GM10248 (cell line): Measurements from ENCODE around the gene ZYX.
"Not testable (repeated sequence)": the region's sequence is repeated elsewhere in the genome, so short reads cannot be mapped to it uniquely, and the experiment has no call there.

Experiments used
- CTCF ChIA-PET: fragments of 300-600 bp; sonication (Branson Sonifier 250); formaldehyde crosslinking; extraction: SDS; loops from one replicate; lab custom pipeline; 2021; ENCODE audit warnings: antibody characterized with exemption; lab: Yijun Ruan, JAX
- POLR2A ChIA-PET: fragments of 350-650 bp; sonication (Branson Sonifier 250); formaldehyde crosslinking; extraction: SDS; loops from one replicate; lab custom pipeline; 2020; ENCODE audit warnings: antibody characterized with exemption; lab: Yijun Ruan, JAX
- DNase-seq: peaks from one replicate; pipeline ENCODE4 v3.0.0; 2012; ENCODE audit errors: extremely low spot score
- CTCF ChIP-seq: IDR thresholded peaks from 2 replicates; pipeline ENCODE4 v1.5.1; 2012; ENCODE audit warnings: mild to moderate bottlenecking, low read depth; ENCODE audit errors: extremely low read depth, missing control alignments, control extremely low read depth

The ZYX gene

DNA sequence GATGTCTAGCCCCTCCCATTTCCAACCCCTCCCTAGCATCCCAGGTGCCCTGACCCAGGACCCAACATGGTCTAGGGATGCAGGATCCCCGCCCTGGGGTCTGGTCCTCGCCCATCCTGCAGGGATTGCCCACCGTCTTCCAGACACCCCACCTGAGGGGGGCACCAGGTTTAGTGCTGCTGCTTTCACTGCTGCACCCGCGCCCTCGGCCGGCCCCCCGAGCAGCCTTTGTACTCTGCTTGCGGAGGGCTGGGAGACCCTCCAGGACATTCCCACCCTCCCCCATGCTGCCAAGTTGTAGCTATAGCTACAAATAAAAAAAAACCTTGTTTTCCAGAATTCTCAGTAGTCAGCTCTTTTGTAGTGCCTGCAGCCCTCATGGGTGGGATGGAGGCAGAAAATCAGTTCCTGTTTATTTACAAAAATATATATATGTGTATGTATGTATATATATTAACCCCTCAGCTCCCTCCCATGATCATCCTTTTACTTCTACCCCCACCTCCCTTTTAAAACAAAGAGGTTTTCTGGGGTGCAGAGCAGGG lies 9.7 kb downstream of the ZYX start:
- CTCF ChIA-PET = interaction anchor here (0.6 to 1.5 kb wide), 3 partner anchors 10 to 150 kb away, joined by 3 to 4 read pairs (median 3); no protein-coding TSS in a partner anchor
- POLR2A ChIA-PET = no interaction called here
- no peak for TF ChIP-seq CTCF
- DNase-seq = no peak

GRCh38 chr7:143391462-143392404 lies 10.6 kb downstream of the ZYX start:
- ChIA-PET CTCF (interaction anchor here (1.0 to 2.4 kb wide), 3 partner anchors 11 to 151 kb away, joined by 3 to 7 read pairs (median 6); no protein-coding TSS in a partner anchor), POLR2A (no interaction called here)
- TF ChIP-seq CTCF = no peak
- no peak for DNase-seq

- ChIA-PET CTCF (interaction anchor here (1.3 to 2.4 kb wide), 3 partner anchors 12 to 152 kb away, joined by 3 to 7 read pairs (median 6); no protein-coding TSS in a partner anchor), POLR2A (interaction anchor here (0.6 kb wide), 1 partner anchor 16 kb away, joined by 4 read pairs; the partner anchor contains the start of gene EPHA1)
- not testable (repeated sequence) for DNase-seq
These were observed 11.3 kb downstream of the ZYX start for GRCh38 chr7:143392427-143392826.

DNA sequence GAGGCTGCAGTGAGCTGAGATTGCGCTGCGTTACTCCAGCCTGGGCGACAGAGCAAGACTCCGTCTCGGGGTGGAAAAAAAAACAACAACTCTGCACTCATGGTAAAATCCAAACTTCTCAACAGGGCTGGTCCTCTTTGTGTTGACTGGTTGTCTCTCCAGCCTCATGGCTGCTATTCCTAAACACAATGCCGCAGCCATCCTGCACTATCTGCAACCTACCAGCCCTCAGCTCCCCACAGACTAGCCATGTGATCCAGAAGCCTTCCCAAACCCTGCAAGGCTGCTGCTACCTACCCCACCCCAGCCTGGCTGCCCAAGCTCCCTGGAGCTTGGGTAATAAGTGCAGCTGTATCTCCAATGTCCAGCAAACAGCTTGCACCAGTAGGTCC lies 11.7 kb downstream of the ZYX start:
- CTCF ChIA-PET = interaction anchor here (0.9 to 2.4 kb wide), 4 partner anchors 8 to 153 kb away, joined by 3 to 7 read pairs (median 5); no protein-coding TSS in a partner anchor
- no peak for TF ChIP-seq CTCF
- POLR2A ChIA-PET = interaction anchor here (0.6 kb wide), 1 partner anchor 16 kb away, joined by 4 read pairs; the partner anchor contains the start of gene EPHA1
- DNase-seq = no peak

DNA sequence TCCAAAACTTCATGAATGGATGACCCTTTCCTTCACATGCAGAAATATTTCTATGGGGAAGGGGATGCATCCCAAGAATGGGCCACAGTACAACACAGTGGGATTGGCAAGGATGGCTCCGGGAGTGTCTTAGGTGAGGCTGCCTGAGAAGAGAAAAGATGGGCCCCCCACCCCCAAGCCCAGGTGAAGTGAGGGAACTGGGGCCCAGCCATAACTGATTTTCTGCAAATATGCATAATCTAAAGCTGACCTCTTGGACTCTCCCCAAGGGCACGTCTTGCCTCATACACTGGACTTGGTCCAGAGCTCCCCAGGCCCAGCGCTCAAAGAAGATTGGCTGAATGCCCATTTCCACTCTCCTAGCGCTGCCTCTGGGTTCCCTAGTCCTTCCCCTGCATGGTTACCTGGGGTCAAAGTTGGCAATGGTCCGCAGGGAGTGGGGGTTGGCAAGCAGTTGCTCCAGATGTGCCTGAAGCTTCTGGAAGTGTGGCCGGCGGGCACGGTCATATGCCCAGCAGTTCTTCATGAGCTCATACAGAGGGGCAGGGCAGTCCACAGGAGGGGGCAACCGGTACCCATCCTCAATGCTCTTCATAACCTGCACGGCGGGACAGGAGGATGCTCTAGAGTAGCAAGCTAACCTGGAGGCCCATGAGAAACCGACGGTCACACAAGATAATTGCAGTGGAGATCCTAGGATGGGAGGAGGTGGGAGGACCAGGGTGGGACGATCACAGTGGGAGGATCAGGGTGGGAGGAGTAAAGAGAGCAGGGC lies 12.3 kb downstream of the ZYX start:
- ChIA-PET CTCF (interaction anchor here (0.9 to 2.4 kb wide), 5 partner anchors 9 to 153 kb away, joined by 3 to 7 read pairs (median 6); no protein-coding TSS in a partner anchor), POLR2A (no interaction called here)
- TF ChIP-seq CTCF = no peak
- DNase-seq = no peak

DNA sequence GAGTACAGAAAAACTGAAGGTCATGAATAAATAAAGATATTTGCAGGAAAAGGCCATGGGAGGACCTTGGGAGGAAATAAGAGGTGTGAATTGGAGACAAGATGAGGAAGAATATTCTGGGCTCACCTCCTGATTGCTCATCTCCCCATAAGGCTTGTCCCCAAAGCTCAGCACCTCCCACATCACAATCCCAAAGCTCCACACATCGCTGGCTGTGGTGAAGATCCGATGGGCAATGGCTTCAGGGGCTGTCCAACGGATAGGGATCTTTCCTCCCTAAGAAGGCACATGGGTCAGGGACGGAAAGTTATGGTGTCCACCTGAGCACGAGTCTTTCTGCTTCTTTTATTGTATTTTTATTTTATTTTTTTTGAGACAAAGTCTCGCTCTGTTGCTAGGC lies 12.9 kb downstream of the ZYX start:
- no peak for TF ChIP-seq CTCF
- CTCF ChIA-PET = interaction anchor here (1.3 to 1.4 kb wide), 2 partner anchors 10 to 14 kb away, joined by 4 to 6 read pairs; no protein-coding TSS in a partner anchor
- DNase-seq = no peak
- POLR2A ChIA-PET = interaction anchor here (0.7 kb wide), 1 partner anchor 626 kb away, joined by 4 read pairs; no protein-coding TSS in a partner anchor
